ENCODE data around the gene FGD3. TPM values are rescaled to one million over a fixed set of nuclear protein-coding genes. Genes with fewer than 3 reads are reported as not detected.

Gene FGD3
- total and polyA plus RNA-seq, 9 of the 15 experiments (the other 6 are each of a cell fraction or from before 2014, with no cell fraction given): 0.07 to 1.3 (median 0.29) TPM

- Histone ChIP-seq H3K27ac (ENCODE audit: extremely low read depth, low read depth, low read length) (no peak overlapping the region), H3K9me1 (ENCODE audit: control insufficient read depth, insufficient read depth, low read length) (no peaks in the 10 kb centered on the region), H3K4me1 (replicated peaks in 1 of 2; ENCODE audit: control insufficient read depth in 2 of 2, insufficient read depth in 2 of 2, low read length in 2 of 2) (peaks cover 0 to 6% of the 10 kb centered on the region in 2 experiments; a peak in 2 of 5 replicates), H3K9me3 (replicated peaks; ENCODE audit: control insufficient read depth, insufficient read depth, low read depth, low read length) (peaks cover 3% of the 10 kb centered on the region; the same call in 1 of the 2 replicates), H3K4me3 (no peak overlapping the region), H3K36me3 (ENCODE audit: control insufficient read depth, insufficient read depth, low read length) (no peaks in the 10 kb centered on the region), H2AFZ (ENCODE audit: low read depth, low read length) (no peak overlapping the region), H3K27me3 (ENCODE audit: control insufficient read depth in 2 of 2, insufficient read depth in 2 of 2, low read length in 2 of 2) (peaks cover 54 to 68% of the 10 kb centered on the region in 2 experiments), H3K9ac (ENCODE audit: insufficient read depth in 1 of 2, low read depth in 2 of 2, low read length in 2 of 2) (no peak overlapping the region; a peak in 1 of 4 replicates), H3K4me2 (ENCODE audit: insufficient read depth, low read length) (no peak overlapping the region), H3K79me2 (ENCODE audit: control insufficient read depth, insufficient read depth, low read length) (no peaks in the 10 kb centered on the region), H4K20me1 (replicated peaks; ENCODE audit: control insufficient read depth, insufficient read depth, low read length) (no peaks in the 10 kb centered on the region)
- DNase-seq (ENCODE audit: extremely low read depth in 1 of 4, low spot score in 3 of 4): no peak
- POLR2A ChIA-PET: interaction anchor here (0.8 to 1.1 kb wide), 2 partner anchors 13 to 166 kb away, joined by 3 read pairs; no protein-coding TSS in a partner anchor
- BruUV-seq (replicated peaks): no TSS peak
- FAIRE-seq: no peak
- CTCF ChIA-PET (ENCODE audit: low intra/inter-chr PET ratio): no interaction called here
- no peak for ATAC-seq
- intact Hi-C loops (cut with micrococcal nuclease) (no loop called here), in situ Hi-C loops (cut with MboI) (no loop called here)
- WGBS (ENCODE audit: insufficient coverage, low coverage, missing lambda C conversion rate): 0% methylated on average over 11 of the region's 11 CpGs
- TF ChIP-seq ID3 (CRISPR knock-in tag; IDR thresholded peaks at IDR 0.05) (no peak), ID3 (tag; IDR thresholded peaks at IDR 0.05) (no peak), ZNF41 (CRISPR knock-in tag; conservative IDR thresholded peaks at IDR 0.05) (no peak), ADNP (tag; IDR thresholded peaks at IDR 0.05) (no peak), ZNF644 (tag; IDR thresholded peaks at IDR 0.05; ENCODE audit: low read depth) (no peak), SLC30A9 (CRISPR knock-in tag; IDR thresholded peaks at IDR 0.05) (no peak), TSHZ1 (CRISPR knock-in tag; IDR thresholded peaks at IDR 0.05) (no peak), PTRF (tag; IDR thresholded peaks at IDR 0.05) (no peak), TBL1XR1 (IDR thresholded peaks at IDR 0.05; ENCODE audit: low read length in 2 of 2) (no peak), HINFP (tag; conservative IDR thresholded peaks at IDR 0.05; ENCODE audit: low read depth) (no peak), MTF1 (CRISPR knock-in tag; IDR thresholded peaks at IDR 0.05; ENCODE audit: borderline replicate concordance) (no peak), ZNF354B (CRISPR knock-in tag; IDR thresholded peaks at IDR 0.05) (no peak), NFYB (IDR thresholded peaks at IDR 0.05; ENCODE audit: extremely low read depth, insufficient read length) (no peak)
Observed at GRCh38 chr9:92950359-92950955, 3.1 kb downstream of the FGD3 start.

All from K562 (cell line).